Osteocyte (in vitro differentiated cells): ENCODE measurements around the gene COL23A1. TPM values are rescaled to one million over a fixed set of nuclear protein-coding genes. Genes with fewer than 3 reads are reported as not detected.

Source experiments
- DNase-seq: peaks from one replicate; pipeline ENCODE4 v3.0.0; 2021; ENCODE audit warnings: mixed read lengths; ENCODE audit not compliant: unreplicated experiment; ENCODE audit errors: extremely low spot score
- H3K27ac Mint-ChIP-seq: one replicate; pipeline ENCODE4 v1.8.0; 2021; ENCODE audit warnings: mild to moderate bottlenecking, mixed read lengths; ENCODE audit not compliant: unreplicated experiment
- H3K27me3 Mint-ChIP-seq: one replicate; pipeline ENCODE4 v1.8.0; 2021; ENCODE audit warnings: mixed read lengths; ENCODE audit not compliant: unreplicated experiment
- H3K36me3 Mint-ChIP-seq: one replicate; pipeline ENCODE4 v1.8.0; 2021; ENCODE audit warnings: mixed read lengths; ENCODE audit not compliant: unreplicated experiment
- H3K4me1 Mint-ChIP-seq: one replicate; pipeline ENCODE4 v1.8.0; 2021; ENCODE audit warnings: mixed read lengths; ENCODE audit not compliant: unreplicated experiment
- H3K4me3 Mint-ChIP-seq: one replicate; pipeline ENCODE4 v1.8.0; 2021; ENCODE audit warnings: mild to moderate bottlenecking, moderate library complexity, mixed read lengths; ENCODE audit not compliant: unreplicated experiment
- H3K9me3 Mint-ChIP-seq: one replicate; pipeline ENCODE4 v1.8.0; 2021; ENCODE audit warnings: mixed read lengths; ENCODE audit not compliant: unreplicated experiment
- CTCF ChIP-seq: fragments of 200-600 bp; sonication (generic); IDR thresholded peaks from 2 replicates; pipeline ENCODE4 v1.5.0; 2021; ENCODE audit warnings: antibody characterized with exemption, mild to moderate bottlenecking, moderate library complexity
- total RNA-seq: library from RNA; stranded (reverse); gene quantifications from 2 replicates; pipeline ENCODE4 v1.2.1, GENCODE V29; 2021

The COL23A1 gene
- total RNA-seq, 1 donor from 2014 or later, result not detected

- no peak overlapping the region for H3K4me3 Mint-ChIP-seq
- no peak for TF ChIP-seq CTCF
- DNase-seq, result peak; percentile 56
- no peaks in the 10 kb centered on the region for H3K36me3 Mint-ChIP-seq
- peaks cover 2% of the 10 kb centered on the region for H3K9me3 Mint-ChIP-seq
- H3K4me1 Mint-ChIP-seq, result no peaks in the 10 kb centered on the region
- H3K27me3 Mint-ChIP-seq, result no peaks in the 10 kb centered on the region
- no peak overlapping the region for H3K27ac Mint-ChIP-seq
Observed at GRCh38 chr5:178440181-178440580, 150.0 kb downstream of the COL23A1 start.

GRCh38 chr5:178439493-178440180 is 150.6 kb downstream of the COL23A1 start:
- H3K4me3 Mint-ChIP-seq, result no peak overlapping the region
- H3K27me3 Mint-ChIP-seq, result no peaks in the 10 kb centered on the region
- peak; percentile 60 for DNase-seq
- no peaks in the 10 kb centered on the region for H3K4me1 Mint-ChIP-seq
- H3K27ac Mint-ChIP-seq, result no peak overlapping the region
- no peaks in the 10 kb centered on the region for H3K36me3 Mint-ChIP-seq
- no peak for TF ChIP-seq CTCF
- no peaks in the 10 kb centered on the region for H3K9me3 Mint-ChIP-seq

GRCh38 chr5:178438796-178439195 is 151.4 kb downstream of the COL23A1 start:
- no peaks in the 10 kb centered on the region for H3K4me1 Mint-ChIP-seq
- no peak overlapping the region for H3K4me3 Mint-ChIP-seq
- no peaks in the 10 kb centered on the region for H3K36me3 Mint-ChIP-seq
- no peaks in the 10 kb centered on the region for H3K27me3 Mint-ChIP-seq
- DNase-seq, result peak; percentile 60
- H3K9me3 Mint-ChIP-seq, result no peaks in the 10 kb centered on the region
- H3K27ac Mint-ChIP-seq, result no peak overlapping the region
- no peak for TF ChIP-seq CTCF

GRCh38 chr5:178437386-178438075 is 152.7 kb downstream of the COL23A1 start:
- Mint-ChIP-seq H3K4me3 (no peak overlapping the region), H3K4me1 (no peaks in the 10 kb centered on the region), H3K36me3 (no peaks in the 10 kb centered on the region), H3K27me3 (no peaks in the 10 kb centered on the region), H3K27ac (no peak overlapping the region), H3K9me3 (no peaks in the 10 kb centered on the region)
- peak; percentile 74 for DNase-seq
- no peak for TF ChIP-seq CTCF

- Mint-ChIP-seq H3K36me3 (no peaks in the 10 kb centered on the region), H3K27ac (no peak overlapping the region), H3K4me1 (no peaks in the 10 kb centered on the region), H3K4me3 (no peak overlapping the region), H3K9me3 (peaks cover 5% of the 10 kb centered on the region), H3K27me3 (no peaks in the 10 kb centered on the region)
- TF ChIP-seq CTCF, result no peak
- peak; percentile 77 for DNase-seq
Observed at GRCh38 chr5:178436326-178436940, 153.8 kb downstream of the COL23A1 start.
